Activated CD4-positive, alpha-beta T cell treated with anti-CD3 and anti-CD28 coated beads, Interleukin-2, amount 50 U/mL, for 4 hours (primary cell): Measurements from ENCODE around the gene THRB.

Experiments
- DNase-seq, 2 experiments: peaks; one replicate each; pipeline ENCODE4 v3.0.0-alpha.2; 2020

The THRB gene

DNA sequence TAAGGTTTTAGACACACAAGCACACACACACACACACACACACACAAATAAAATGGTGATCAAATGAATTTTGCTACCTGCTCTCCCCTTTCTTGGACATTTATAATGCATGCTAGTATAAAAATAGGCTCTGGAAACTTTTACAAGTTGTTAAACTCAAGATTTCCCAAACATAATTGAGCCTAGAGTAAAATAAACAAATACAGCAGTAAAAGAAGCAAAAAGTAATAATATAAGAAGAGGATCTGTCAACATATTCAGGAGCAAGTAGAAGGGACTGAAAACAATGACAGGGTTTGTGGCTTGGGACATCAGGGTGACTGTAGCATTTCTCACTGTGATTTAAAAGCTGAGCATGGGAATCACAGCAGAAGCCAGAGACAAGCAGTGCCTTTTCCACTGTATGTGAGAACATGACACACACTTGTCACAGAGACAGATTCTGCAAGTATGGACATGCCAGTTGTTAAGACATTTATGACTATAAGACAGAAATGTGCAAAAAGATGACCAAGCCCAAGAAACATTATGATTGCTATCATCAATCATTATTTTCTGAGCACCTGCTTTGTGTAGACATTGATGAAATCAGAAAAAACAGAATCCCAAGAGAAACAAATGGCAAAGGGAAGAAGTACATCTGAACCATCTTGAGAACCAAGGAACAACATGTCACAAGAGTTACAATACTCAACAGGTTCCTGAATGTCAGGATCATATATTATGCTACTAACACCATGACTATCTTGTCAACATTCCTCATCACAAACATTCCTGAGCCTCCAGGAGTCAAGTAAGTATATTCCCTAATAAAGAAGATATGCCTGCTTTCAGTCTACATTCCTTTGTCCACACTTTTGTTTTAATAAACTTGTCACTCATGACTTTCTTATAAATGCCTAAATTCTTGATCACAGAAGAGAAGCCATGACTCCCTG is 7.1 kb downstream of the THRB start:
- no peak for DNase-seq

GRCh38 chr3:24485511-24485910 is 9.1 kb downstream of the THRB start:
- no peak for DNase-seq

GRCh38 chr3:24483873-24484272 is 10.8 kb downstream of the THRB start:
- DNase-seq = no peak

- no peak for DNase-seq
Observed at GRCh38 chr3:24482096-24482705, 12.4 kb downstream of the THRB start.

DNA sequence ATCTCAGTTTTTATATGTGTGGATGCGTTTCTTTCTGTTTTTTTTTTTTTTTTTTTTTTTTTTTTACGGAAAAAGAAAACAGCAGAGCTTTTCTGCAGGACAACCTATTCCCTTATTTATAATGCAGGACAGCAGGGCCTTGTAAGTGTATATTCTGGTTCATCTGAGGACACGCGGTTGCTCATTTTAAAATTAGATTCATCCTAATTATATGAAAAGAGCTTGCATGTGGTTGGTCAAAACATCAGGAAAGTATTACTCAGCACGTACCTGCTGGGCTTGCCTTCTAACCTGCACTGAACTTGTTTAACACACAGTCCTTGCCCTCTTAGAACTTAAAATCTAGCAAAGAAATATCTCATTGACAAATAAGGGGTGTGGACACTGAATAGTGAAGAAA is 13.5 kb downstream of the THRB start:
- no peak for DNase-seq

GRCh38 chr3:24480497-24480896 is 14.2 kb downstream of the THRB start:
- no peak for DNase-seq

GRCh38 chr3:24479816-24480215 is 14.8 kb downstream of the THRB start:
- no peak for DNase-seq

DNA sequence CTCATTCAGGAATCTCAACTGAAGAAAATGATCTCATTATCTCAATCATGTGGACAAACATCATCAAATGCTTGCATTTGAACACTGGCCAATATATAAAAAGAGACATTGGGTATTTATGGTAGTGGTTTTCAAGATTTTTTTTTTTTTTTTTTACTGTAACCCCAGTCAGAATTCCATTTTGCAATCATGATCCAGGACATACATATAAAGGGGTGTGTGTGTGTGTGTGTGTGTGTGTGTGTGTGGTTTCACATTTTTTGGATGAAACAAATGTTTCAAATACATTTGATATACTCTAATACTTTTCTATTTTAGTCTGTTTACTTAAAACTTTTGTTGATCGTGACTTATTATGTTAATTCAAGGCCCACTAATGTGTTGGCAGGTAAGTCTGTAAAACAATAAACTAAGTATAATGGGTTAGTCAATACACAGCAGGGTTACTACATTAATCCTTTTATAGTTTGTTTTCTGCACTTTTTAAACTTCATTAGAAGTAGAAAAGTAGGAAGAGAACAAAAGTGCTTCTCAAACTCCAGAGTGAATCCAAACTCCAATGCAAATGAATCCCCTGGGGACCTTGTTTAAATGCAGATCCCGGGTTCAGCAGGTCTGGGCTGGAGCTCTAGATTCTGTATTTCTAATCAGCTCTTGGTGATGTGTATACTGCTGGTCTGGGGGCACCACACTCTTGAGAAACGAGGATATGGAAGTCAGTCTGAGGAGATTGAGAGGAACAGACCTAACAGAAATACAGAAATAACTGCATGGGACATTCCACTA is 17.6 kb downstream of the THRB start:
- DNase-seq = no peak

GRCh38 chr3:24475925-24476324 is 18.7 kb downstream of the THRB start:
- no peak for DNase-seq

DNA sequence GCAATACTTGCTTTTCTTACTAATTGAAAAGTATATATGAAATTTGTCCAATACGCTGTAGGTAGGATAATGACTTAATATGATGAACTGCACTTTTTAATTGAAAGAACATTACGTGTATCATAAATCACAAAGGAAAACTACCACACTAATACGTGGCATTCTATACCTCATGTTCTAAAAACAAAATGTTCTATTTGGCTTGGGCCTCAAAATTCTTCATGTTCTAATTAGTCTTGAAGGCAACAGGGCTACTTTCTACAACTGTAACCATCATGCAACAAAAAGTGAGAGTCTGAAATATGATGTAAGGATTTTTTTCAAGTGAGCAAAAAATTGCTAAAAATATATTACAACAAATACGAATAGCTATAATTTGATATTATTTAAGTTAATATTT is 19.8 kb downstream of the THRB start:
- no peak for DNase-seq

- DNase-seq = no peak
Observed at GRCh38 chr3:24472358-24472757, 22.3 kb downstream of the THRB start.

DNA sequence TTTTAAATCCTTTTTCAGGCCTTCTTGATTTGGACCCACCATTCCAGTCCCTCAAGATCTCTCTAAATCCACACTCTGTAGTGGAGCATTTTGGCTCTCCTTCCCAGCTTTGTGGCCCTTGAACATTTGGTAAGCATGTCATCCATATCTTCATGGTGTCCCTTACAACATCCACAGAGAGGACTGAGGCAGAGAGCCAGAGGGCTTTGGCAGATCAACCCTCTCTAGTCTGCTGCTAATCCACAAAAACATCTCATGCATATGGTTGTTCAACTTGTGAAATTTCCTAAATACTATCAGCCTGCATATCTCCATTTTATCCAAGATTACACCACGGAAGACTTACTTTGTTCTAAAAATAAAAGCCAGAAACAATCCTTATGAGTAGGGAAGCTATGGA is 23.2 kb downstream of the THRB start:
- no peak for DNase-seq

GRCh38 chr3:24470277-24470676 is 24.4 kb downstream of the THRB start:
- no peak for DNase-seq

GRCh38 chr3:24464389-24464788 is 30.3 kb downstream of the THRB start:
- DNase-seq = no peak

DNA sequence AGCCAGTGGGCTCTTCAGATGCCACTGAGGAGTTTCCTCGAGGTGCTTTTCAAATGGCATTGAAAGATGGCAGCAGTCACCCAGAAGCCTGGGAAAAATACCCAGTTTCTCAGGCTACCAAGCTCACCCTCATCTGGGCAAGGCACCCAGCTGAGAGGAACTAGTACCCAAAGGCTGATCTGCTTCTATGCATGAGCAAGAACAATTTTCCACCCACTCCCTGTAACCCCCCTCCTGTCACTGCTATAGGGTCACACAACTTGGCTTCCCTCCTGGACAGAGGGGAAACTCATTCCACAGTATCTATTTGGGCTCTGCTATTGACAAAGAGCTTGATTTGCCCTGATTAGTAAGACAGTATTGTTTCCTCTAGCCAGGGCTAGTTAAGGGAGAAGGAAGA is 31.9 kb downstream of the THRB start:
- no peak for DNase-seq

DNA sequence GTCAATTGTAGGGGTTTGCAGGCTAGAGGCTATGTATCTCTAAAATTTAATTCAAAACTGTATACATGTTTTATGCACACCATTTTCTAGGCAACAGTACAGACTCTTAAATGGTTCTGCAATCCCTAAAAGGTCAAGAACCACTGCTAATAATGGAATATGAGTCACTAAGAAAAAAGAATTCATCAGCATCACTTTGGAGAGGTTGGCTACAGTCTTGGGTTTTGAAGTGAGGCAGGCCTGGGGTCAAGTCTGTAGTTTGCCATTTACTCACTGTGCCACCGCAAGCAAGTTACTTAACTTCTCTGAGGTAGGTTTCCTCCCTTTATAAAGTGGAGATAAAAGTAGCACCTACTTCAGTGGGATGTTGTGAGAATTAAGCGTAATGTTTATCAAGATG is 33.7 kb downstream of the THRB start:
- DNase-seq = no peak

GRCh38 chr3:24457719-24458118 is 36.9 kb downstream of the THRB start:
- DNase-seq = no peak

DNA sequence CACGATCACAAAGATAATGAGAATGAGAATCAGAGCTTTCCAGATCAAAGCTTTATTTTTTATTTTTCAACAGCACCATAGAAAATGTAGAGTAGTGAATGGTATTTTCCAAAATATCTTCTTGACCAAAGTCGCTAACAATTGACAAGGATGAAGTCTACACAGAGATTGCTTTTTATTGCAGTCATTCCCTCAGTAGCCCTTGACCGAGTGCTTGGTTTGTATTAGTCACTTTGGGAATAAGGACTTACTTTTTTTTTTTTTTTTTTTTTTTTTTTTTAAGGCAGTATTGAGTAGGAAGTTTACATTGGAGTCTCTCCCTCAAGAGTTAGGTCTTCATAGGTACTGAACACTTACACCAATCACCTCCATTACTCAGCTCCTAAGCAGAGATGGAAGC is 39.8 kb downstream of the THRB start:
- DNase-seq = no peak

GRCh38 chr3:24454393-24454792 is 40.3 kb downstream of the THRB start:
- no peak for DNase-seq

GRCh38 chr3:24451461-24452099 is 43.1 kb downstream of the THRB start:
- no peak for DNase-seq

GRCh38 chr3:24450160-24450907 is 44.3 kb downstream of the THRB start:
- no peak for DNase-seq

GRCh38 chr3:24447836-24448235 is 46.8 kb downstream of the THRB start:
- no peak for DNase-seq
